ENCODE results near the gene MAGOH. TPM values are rescaled to one million over a fixed set of nuclear protein-coding genes. Genes with fewer than 3 reads are reported as not detected.

MAGOH gene
- total and polyA plus RNA-seq, 2 donors (not counting 3 experiments of a cell fraction or from before 2014, with no cell fraction given) = 25.9 to 60.1 TPM

DNA sequence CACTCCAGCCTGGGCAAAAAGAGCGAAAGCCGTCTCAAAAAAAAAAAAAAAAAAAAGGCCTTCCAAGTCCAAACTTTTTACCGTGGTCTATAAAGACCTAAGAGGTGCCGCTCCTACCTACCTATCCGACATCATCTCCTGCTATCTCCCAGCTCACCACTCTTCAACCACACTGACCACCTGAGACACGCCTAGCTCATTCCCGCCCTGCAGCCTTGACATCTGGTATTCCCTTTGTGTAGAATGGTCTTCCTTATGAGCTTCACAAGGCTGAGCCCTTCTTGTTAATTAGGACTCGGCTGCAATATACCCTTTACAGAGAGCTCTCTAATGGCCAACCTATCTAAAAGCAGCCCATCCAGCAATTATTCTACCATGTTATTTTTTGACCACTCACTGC, 680 bp downstream of the MAGOH start:
- Histone ChIP-seq H3K4me2 (ENCODE audit: insufficient read depth, low read length) (peak overlapping the region; percentile 94), H4K20me1 (replicated peaks; ENCODE audit: control insufficient read depth, extremely low read depth, insufficient read depth, low read length) (no peaks in the 10 kb centered on the region), H3K9me3 (replicated peaks; ENCODE audit: control insufficient read depth, insufficient read depth, low read length) (no peaks in the 10 kb centered on the region), H2AFZ (ENCODE audit: low read depth, low read length) (no peak overlapping the region), H3K27ac (ENCODE audit: insufficient read depth, low read depth, low read length) (peak overlapping the region; percentile 81), H3K79me2 (ENCODE audit: control insufficient read depth, insufficient read depth, low read length) (peaks cover 33% of the 10 kb centered on the region), H3K4me1 (ENCODE audit: control insufficient read depth, extremely low read depth, insufficient read depth, low read length) (peaks cover 8% of the 10 kb centered on the region), H3K36me3 (ENCODE audit: control insufficient read depth in 2 of 2, extremely low read depth in 1 of 2, insufficient read depth in 2 of 2, low read length in 2 of 2) (peaks cover 12% of the 10 kb centered on the region in 2 experiments), H3K9me1 (replicated peaks; ENCODE audit: control insufficient read depth, extremely low read depth, insufficient read depth, low read length) (no peaks in the 10 kb centered on the region), H3K27me3 (ENCODE audit: control insufficient read depth in 2 of 2, insufficient read depth in 2 of 2, low read length in 2 of 2) (no peaks in the 10 kb centered on the region), H3K4me3 (replicated peaks in 1 of 3; ENCODE audit: insufficient read depth in 1 of 3, low read depth in 1 of 3, low read length in 3 of 3) (peak overlapping the region; percentile 82 to 97 (median 89)), H3K9ac (replicated peaks; ENCODE audit: extremely low read depth, insufficient read depth, low read length) (peak overlapping the region; percentile 95)
- no peak for TF ChIP-seq FOS (IDR thresholded peaks at IDR 0.05; ENCODE audit: borderline replicate concordance, insufficient read depth, low read length)
- no peak for TF ChIP-seq POLR2A (IDR thresholded peaks at IDR 0.05; ENCODE audit: low read depth, low read length)
- TF ChIP-seq, protein P1, sequence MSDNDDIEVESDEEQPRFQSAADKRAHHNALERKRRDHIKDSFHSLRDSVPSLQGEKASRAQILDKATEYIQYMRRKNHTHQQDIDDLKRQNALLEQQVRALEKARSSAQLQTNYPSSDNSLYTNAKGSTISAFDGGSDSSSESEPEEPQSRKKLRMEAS (IDR thresholded peaks at IDR 0.05; ENCODE audit: insufficient read depth, insufficient read length) = no peak
- no peak for TF ChIP-seq POLR2AphosphoS5 (IDR thresholded peaks at IDR 0.05; ENCODE audit: insufficient read depth, low read depth, low read length)
- TF ChIP-seq, protein P2, sequence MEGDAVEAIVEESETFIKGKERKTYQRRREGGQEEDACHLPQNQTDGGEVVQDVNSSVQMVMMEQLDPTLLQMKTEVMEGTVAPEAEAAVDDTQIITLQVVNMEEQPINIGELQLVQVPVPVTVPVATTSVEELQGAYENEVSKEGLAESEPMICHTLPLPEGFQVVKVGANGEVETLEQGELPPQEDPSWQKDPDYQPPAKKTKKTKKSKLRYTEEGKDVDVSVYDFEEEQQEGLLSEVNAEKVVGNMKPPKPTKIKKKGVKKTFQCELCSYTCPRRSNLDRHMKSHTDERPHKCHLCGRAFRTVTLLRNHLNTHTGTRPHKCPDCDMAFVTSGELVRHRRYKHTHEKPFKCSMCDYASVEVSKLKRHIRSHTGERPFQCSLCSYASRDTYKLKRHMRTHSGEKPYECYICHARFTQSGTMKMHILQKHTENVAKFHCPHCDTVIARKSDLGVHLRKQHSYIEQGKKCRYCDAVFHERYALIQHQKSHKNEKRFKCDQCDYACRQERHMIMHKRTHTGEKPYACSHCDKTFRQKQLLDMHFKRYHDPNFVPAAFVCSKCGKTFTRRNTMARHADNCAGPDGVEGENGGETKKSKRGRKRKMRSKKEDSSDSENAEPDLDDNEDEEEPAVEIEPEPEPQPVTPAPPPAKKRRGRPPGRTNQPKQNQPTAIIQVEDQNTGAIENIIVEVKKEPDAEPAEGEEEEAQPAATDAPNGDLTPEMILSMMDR (IDR thresholded peaks at IDR 0.05; ENCODE audit: extremely low read depth in 1 of 2, insufficient read depth in 1 of 2, low read depth in 1 of 2, low read length in 2 of 2) = no peak
- TF ChIP-seq GATA2 (IDR thresholded peaks at IDR 0.05; ENCODE audit: insufficient read depth, insufficient read length, low read depth, low read length) = no peak
- dilution Hi-C loops (cut with MboI; ENCODE audit: extremely low pct_ligation_motif_present, low sequenced_read_pairs) (no loop called here), intact Hi-C loops (cut with micrococcal nuclease) (loop anchor here (1.0 kb wide), 2 partner anchors 17 to 89 kb away; partner anchors contain the start of gene CZIB)
- ChIA-PET CTCF (no interaction called here), POLR2A (no interaction called here)
- FAIRE-seq = no peak
- BruUV-seq (replicated peaks) = no TSS peak
- DNase-seq (ENCODE audit: low read depth, low spot score) = no peak
